ENCODE measurements around the gene DPH1.
A peak's percentile ranks its signal among the peaks of the same experiment; 100 is the strongest.

DPH1 gene

DNA sequence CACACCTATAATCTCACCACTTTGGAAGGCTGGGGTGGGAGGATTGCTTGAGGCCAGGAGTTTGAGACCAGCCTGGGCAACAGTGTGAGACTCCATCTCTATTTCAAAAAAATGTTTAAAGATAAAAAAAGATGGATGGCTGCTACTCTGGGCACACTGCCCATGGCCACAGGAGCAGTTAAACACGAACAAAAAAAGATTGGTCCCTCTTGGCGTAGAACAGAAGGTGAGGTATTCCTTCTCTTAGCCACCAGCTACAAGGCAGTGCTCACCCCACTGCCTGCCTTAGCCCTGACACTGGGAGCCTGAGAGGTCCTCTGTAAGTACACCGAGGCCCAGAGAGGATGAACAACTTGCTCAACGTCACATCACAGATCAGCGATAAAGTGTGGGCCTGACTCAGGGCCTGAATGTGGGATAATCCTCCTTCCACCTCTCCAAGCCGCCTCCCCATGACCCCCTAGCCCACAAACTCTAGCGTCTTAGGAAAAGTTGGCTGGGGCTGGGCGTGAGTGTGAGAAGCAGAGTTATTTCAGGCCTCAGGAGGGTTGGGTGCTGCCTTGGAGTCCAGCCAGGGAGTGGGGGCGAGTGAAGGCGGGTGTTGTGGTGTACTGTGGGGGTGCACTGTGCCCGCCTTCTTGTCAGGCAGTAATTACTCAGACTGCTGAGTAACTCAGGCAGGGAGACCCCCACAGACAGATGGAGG, 2.3 kb upstream of the DPH1 start:
- peak; percentile 38 for DNase-seq

DNA sequence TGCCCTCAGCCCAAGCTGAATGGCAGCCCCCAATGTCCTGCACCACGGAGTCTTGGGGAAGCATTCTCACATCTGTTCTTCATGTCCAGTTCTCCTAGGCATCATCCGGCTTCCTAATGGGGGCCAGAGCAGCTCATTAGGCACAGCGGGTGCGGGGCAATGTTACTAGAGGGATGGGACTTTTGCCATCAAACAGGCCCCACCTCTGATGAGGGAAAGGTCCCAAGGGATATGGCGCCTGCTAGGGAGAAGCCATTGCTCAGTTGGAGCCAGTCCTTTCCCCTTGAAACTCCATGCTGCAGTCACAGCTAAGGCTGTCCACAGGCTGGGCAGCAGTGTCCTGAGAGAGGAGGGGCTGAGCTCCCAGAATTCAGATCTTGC, 1.7 kb upstream of the DPH1 start:
- no peak for DNase-seq

DNA sequence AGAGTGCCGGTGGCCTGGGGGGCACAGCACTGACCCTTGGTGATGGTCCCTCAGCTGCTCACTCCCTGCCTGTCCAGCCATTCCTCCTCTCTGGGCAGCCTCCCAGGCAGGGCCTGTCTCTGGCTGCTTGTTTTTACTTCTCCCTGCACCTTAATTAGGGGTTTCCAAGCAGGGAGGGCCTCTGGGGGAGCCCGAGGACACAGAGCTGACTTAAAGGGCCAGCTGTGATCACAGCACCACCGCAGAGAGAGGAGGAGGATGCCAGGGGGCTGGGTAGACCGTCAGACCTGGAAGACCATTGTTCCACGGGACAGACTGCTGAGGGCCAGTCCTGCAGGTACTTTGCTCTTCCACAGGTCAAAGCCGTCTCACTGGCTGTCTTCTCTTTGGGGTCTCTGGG, 1.2 kb upstream of the DPH1 start:
- DNase-seq, result no peak

DNA sequence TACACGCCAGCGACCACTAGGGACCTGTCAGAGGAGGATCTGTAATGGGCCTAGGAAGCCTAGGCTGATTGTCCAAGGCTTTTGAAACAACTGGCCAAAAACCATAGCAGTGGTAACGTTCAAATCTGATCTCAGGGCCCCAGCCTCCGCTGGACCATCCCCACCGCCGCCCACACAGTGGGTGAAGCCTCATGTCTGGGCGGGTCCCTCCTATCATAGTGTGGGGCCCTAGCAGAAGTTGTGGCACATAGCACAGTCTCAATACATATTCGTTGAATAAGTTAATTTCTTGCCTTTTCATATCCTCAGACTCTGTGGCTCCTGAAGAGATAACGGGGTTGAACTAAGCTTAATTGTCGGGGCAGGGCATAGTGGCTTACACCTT, 818 bp downstream of the DPH1 start:
- peak; percentile 66 for DNase-seq

DNA sequence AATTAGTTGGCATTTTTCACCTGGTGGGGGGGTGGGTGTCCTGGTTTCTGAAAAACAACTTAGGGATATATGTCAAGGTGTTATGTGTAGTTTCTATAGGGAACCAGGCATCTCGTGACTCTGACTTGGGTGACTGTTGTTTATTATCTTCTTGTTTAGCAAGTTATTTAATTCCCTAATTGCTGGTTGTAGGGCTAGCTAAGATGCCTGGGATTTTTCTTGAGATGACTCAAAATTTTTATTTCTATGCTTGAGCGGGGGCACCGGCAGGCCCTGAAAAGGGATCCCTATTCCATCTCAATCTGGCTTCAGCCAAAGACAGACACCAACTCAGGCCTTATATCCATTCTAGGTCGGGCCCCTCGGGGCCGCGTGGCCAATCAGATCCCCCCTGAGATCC, 3.2 kb downstream of the DPH1 start:
- no peak for DNase-seq

DNA sequence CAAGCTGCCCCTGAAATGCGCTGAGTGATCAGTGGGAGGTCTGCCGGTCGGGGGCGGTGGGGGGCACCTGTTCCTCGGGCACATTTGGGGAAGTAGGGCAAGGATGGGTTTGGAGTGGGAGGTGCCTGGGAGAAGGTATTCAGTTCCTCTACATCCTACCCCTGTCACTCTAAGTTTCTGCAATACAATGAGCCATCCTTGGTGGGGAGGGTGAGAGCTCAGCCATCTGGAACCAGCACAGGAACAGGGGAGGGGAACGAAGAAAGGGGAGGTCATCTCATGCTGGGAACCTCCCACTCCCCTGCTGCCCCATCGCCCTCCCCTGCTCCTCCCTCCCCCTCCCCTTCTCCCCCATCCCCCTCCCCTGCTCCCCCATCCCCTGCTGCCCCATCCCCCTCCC, 4.2 kb downstream of the DPH1 start:
- DNase-seq, result no peak

DNA sequence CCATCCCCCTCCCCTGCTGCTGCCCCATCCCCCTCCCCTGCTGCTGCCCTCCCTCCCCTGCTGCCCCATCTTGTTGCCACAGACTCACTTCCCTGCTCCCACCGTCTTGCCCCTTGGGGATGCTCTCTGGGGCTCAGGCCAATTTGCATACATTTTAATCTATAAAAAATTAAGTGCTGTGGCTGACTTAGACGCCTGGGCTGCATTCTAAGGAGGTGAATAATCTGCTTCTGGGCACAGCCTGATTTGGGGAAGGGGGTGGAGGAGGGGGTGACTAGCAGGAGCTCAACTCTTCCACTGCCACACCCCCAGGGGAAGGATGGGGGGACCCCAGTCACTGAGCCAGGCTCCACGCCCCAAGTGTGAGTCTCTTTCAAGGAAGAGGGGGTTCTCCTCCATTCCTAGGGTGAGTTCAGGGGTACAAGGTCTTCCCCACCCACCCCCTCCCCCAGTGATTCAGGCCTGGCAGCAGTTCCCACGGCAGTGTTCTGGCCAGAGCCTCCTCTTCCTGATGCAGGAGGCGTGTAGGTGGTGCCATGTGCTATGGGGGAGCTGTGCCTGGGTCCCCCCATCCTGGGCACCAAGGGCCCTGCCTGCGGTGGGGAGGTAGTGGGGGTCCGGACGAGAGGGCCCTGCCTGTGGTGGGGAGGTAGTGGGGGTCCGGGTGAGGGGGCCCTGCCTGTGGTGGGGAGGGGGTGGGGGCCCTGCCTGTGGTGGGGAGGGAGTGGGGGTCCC, 5.0 kb downstream of the DPH1 start:
- DNase-seq, result no peak

DNA sequence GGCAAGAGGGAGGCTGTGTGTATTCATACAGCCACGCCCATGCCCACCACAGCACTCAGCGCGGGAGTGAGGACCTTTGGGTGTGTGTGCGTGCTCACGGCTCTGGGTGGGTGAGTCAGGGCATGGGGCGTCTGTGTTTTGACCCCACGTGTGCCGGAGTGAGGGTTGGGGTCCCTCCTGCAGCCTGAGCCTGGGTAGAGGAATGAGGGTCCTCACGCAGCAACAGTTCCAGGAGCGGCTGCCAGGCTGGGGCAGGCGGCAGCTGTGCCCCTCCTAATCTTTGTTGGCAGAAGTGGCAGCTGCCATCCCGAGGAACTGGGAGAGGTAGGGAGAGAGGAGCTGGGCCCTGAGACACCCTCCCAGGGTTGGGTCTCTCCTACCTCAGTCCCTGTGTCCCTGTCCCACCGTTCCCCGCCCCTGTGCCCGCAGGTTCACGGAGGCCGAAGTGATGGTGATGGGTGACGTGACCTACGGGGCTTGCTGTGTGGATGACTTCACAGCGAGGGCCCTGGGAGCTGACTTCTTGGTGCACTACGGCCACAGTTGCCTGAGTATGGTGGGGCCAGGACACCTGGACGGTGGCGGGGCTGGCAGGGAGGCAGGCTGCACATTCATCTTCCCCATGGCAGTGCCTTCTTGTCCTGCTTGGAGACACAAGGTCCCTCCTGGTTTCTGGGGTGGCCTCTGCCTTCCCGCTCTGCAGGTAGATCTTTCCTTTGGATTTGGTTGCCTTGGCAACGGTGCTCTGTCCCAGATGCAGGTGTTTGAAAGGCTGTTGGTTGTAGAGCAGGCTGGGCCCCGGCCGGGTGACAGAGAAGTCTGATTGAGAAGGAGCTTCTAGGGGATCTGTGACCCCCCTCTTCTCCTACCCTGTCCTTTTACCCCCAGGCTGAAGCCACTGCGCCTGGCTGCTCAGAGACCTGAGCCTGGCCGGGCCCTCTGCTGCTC, 5.9 kb downstream of the DPH1 start:
- DNase-seq, result no peak

DNA sequence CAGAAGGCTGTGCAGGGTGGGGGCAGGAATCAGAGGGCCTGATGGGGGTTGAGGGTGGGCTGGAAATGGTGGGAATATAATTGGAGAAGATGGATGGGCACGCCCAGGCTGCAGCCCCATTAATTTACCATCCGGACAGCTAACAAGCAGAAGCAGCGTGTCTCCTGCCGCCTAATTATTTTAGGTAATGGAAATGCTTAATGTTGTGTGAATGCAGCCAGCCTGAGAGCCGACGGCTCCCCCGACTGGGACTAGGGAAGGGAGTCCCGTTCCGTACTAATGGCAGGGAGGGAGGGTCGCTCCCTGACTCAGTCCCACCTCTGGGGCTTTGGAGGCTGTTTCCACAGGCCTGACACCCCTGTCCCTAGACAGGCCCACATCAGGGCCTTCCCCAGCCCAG, 7.2 kb downstream of the DPH1 start:
- no peak for DNase-seq

DNA sequence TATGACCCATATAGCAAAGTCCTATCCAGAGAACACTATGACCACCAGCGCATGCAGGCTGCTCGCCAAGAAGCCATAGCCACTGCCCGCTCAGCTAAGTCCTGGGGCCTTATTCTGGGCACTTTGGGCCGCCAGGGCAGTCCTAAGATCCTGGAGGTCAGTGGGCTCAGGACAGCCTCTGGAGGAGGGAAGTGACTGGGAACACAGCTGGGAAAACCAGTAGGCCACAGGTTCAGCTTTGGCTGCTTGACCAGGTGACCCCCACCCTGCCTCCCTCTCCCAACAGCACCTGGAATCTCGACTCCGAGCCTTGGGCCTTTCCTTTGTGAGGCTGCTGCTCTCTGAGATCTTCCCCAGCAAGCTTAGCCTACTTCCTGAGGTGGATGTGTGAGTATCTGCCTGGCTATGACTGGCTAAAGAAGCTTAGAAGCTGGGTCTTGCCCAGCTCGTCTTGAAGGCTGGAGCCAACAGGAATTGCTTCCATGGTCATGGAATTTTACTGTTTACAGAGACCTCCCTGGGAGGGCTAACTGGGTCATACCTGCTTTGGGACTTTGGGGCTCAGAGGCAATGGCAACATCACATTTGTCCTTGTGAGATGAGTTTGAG, 10.4 kb downstream of the DPH1 start:
- no peak for DNase-seq

DNA sequence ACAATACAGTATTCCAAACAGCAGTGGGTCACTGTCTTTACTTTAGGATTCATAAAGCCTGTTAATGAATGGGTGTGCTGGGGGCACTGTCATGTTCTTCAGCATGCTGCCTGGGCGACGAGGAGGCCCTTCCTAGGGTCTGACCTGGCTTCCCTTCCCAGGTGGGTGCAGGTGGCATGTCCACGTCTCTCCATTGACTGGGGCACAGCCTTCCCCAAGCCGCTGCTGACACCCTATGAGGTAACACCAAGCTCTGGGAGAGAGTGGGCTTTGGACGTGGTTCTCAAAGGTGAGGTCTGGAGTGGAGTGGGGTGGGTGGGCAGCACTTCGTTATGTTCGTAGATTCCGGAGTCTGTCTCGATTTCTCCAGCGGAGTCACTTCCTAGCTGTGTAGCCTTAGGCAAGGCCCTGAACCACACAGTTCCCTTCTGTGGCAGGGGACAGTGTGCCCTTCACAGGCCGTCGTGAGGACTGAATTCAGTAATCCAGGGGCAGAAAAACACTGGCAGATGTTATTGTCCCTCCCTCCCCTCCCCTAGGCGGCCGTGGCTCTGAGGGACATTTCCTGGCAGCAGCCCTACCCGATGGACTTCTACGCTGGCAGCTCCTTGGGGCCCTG, 11.1 kb downstream of the DPH1 start:
- no peak for DNase-seq

DNA sequence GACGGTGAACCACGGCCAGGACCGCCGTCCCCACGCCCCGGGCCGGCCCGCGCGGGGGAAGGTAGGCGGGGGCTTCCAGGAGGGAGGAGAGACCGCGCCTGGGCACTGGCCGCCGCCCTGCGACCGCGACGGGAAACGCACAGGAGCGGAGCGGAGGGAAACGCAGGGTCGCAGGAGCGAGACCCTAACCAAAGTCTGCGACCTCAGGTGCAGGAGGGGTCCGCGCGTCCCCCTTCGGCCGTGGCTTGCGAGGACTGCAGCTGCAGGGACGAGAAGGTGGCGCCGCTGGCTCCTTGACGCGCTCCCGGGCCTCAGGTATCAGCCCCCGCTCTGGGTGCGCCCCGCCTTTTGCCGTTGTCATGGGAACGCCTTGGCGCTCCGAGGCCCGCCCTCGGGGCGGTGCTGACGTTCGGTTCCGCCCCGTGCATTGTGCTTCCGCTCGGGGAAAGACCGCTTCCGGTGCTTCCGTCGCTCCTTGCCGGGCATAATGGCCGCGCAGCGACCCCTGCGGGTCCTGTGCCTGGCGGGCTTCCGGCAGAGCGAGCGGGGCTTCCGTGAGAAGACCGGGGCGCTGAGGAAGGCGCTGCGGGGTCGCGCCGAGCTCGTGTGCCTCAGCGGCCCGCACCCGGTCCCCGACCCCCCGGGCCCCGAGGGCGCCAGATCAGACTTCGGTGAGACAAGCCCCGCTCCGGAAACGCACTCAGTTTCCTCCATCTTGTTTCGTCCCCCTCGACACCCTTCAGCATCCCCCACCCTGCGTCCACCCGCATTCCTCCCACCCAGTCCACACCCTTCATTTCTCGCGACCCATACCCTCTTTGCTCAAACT, 11.8 kb downstream of the DPH1 start, which contains the start of gene OVCA2:
Gene OVCA2, plus strand, starts transcription at position 462 of the 829 bp plus-strand sequence. Its CDS starts 26 bp downstream, at position 488.
- DNase-seq, result peak; percentile 98

DNA sequence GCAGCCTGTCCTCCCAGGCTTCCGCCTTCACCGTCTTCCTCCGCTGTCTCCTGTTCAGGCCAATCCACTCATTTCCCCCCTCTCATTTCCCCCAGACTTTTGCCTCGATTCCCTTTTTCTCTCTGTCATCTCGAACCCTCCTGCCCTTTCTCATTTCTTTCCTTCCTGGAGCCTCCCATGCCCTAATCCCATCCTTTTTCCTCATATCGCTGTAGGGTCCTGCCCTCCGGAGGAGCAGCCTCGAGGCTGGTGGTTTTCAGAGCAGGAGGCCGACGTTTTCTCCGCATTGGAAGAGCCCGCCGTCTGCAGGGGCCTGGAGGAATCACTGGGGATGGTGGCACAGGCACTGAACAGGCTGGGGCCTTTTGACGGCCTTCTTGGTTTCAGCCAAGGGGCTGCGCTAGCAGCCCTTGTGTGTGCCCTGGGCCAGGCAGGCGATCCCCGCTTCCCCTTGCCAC, 12.5 kb downstream of the DPH1 start:
- DNase-seq, result peak; percentile 35

DNA sequence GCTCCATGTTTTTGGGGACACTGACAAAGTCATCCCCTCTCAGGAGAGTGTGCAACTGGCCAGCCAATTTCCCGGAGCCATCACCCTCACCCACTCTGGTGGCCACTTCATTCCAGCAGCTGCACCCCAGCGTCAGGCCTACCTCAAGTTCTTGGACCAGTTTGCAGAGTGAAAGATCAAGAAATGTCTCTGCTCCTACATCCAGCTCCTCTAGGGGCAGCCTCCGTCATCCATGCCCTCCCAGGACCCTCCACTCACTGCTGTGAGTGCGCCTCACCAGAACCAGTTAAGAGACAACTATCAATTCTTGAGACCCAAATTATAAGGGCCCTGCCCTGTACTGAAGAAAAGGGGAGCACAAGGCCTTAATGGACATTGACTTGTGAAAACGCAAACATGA, 13.0 kb downstream of the DPH1 start:
- DNase-seq, result no peak

DNA sequence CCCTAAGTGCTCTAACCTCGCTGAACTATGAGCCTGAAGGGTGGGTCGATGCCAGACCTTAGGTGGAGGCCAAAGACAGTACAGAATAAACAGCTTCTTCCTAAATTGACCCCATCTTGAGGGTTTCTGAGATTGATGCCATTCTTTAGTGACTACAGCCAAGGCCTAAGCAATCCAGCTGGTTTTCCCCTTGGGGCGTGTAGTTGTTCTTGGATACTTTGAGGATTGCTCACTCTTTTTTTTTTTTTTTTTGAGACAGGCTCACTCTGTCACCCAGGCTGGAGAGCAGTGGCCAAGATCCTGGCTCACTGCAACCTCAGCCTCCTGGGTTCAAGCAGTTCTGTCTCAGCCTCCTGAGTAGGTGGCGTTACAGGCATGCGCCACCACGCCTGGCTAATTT, 13.8 kb downstream of the DPH1 start:
- DNase-seq, result no peak

DNA sequence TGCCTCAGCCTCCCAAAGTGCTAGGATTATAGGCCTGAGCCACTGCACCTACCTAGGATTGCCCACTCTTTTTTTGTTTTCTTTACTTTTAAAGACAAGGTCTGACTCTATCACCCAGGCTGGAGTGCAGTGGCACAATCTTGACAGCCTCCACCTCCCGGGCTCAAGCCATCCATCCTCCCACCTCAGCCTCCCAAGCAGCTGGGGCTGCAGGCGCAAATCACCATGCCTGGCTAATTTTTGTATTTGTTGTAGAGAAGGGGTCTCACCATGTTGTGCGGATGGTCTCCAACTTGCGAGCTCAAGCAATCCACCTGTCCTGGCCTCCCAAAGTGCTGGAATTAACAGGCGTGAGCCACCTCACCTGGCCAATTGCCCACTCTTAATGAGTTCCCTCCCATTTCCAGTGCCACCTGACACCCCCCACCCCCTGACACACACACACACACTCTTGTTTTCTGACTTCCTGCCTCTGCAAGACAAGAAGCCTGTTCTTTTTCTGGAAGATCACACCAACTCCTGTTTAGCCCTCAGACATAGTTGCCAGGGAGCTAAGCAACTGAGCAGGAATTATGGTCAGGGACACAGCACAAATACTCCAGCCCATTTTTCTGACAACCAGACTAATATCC, 14.4 kb downstream of the DPH1 start:
- no peak for DNase-seq

DNA sequence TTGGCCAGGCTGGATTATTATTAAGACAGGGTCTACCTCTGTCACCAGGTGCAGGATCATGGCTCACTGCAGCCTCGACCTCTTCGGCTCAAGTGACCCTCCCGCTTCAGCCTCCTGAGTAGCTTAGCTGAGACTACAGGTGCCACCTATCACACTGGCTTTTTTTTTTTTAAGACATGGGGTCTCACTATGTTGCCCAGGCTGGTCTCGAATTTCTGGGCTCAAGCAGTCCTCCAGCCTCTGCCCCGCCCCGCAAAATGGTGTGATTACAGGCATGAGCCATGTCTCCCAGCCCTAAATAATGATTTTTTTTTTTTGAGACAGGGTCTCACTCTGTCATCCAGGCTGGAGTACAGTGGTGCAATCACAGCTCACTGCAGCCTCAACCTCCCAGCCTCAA, 17.6 kb downstream of the DPH1 start:
- DNase-seq, result no peak

DNA sequence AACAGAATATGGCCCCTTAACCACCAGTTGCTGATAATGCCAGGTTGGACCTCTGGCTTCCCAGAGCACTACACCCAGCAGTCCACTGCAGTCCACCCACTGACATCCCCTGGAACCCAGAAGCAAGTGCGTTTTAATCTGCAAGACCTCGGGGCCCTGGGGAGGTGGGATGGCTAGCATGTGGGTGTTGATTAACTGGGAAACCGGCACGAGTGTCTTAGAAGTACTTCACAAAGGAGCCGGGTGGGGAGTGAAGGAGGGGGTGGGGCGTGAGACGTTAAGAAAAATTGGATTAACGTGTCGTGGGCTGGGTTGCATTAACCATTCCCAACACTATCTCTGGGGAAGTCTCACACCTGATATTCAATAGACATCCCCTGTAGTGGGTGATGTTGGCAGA, 18.9 kb downstream of the DPH1 start:
- DNase-seq, result no peak

DNA sequence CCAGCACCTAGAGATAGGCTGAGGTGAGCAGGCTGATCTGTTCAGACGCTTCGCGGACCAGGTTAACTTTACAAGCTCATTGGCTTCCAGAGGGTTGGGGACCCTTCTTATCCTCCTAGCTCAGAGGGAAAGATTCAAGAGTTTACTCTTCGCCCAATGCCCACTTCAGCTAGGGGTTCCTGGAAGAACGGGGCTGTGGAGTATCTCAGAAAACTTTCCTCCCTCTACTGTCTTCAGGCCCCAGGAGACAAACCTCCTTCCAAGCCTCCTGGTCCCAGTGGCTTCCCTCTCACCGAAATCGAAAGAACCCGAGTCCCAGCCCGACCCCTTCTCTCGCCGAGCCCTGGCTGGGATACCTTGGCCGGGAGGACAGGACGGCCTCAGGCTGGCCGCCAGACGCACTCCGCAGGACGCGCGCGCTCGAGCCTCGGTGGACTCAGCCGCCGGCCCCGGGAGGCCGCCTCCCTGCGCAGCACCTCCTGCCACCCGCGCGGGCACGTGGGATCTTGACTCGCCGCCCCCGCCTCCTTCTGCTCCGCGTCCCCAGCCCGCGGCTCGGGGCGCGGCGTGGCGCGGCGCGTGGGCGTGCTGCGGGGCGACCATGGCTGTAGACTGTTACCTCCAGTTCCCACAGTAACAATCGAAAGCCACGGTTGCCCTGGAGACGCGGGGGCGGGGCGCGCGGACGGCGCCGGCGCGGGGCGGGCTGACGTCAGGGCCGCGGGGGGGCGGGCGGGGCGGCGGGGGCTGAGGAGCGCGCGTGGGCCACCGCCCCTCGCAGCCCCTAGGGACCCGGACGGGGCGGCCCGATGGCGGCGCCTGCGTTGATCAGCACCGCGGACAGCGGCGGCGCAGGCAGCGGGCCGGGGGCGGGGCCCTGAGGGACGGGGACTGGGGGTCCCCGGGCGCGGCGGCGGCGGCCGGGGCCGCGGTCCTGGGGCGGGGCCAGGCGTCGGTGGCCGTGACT, 19.7 kb downstream of the DPH1 start:
- peak; percentile 93 for DNase-seq
